ACC112 (cell line): Measurements from ENCODE around the gene PFDN5.
"Not testable (repeated sequence)": the region's sequence is repeated elsewhere in the genome, so short reads cannot be mapped to it uniquely, and the experiment has no call there.

Source experiments
- H2AFZ ChIP-seq: fragments of 200-600 bp; sonication (generic); one replicate; pipeline ENCODE4 v1.6.0; 2017; ENCODE audit warnings: antibody characterized with exemption, low read length; ENCODE audit not compliant: unreplicated experiment
- H3K27ac ChIP-seq: fragments of 200-600 bp; sonication (generic); 2 replicates; pipeline ENCODE4 v1.5.1; 2014; ENCODE audit warnings: low read depth, mild to moderate bottlenecking, antibody characterized with exemption, low read length, moderate library complexity
- H3K27me3 ChIP-seq: fragments of 200-600 bp; sonication (generic); 2 replicates; pipeline ENCODE4 v1.6.1; 2014; ENCODE audit warnings: mild to moderate bottlenecking, antibody characterized with exemption, low read length, moderate library complexity, mixed read lengths; ENCODE audit not compliant: insufficient read depth
- H3K36me3 ChIP-seq: fragments of 200-600 bp; sonication (generic); 2 replicates; pipeline ENCODE4 v1.6.1; 2016; ENCODE audit warnings: mild to moderate bottlenecking, antibody characterized with exemption, low read length, moderate library complexity, mixed read lengths; ENCODE audit not compliant: insufficient read depth
- H3K4me1 ChIP-seq: fragments of 200-600 bp; sonication (generic); one replicate; pipeline ENCODE4 v1.6.1; 2016; ENCODE audit warnings: low read length, mixed read lengths; ENCODE audit not compliant: insufficient read depth, unreplicated experiment, control insufficient read depth
- H3K4me3 ChIP-seq: fragments of 200-600 bp; sonication (generic); 2 replicates; pipeline ENCODE4 v1.5.1; 2014; ENCODE audit warnings: mild to moderate bottlenecking, low read depth, low read length
- H3K79me2 ChIP-seq: fragments of 200-600 bp; sonication (generic); one replicate; pipeline ENCODE4 v1.6.0; 2016; ENCODE audit warnings: low read length; ENCODE audit not compliant: control insufficient read depth, unreplicated experiment, insufficient read depth

The PFDN5 gene

GRCh38 chr12:53287741-53288216, 7.6 kb upstream of the PFDN5 start:
- Histone ChIP-seq H3K36me3 (peaks cover 4% of the 10 kb centered on the region), H3K27me3 (no peaks in the 10 kb centered on the region), H3K4me1 (peaks cover 31% of the 10 kb centered on the region), H2AFZ (no peak overlapping the region), H3K79me2 (no peaks in the 10 kb centered on the region), H3K27ac (no peak overlapping the region), H3K4me3 (no peak overlapping the region)

GRCh38 chr12:53288322-53288721, 7.0 kb upstream of the PFDN5 start:
- Histone ChIP-seq H2AFZ (no peak overlapping the region), H3K4me1 (peaks cover 31% of the 10 kb centered on the region), H3K27me3 (no peaks in the 10 kb centered on the region)

GRCh38 chr12:53289891-53290290, 5.5 kb upstream of the PFDN5 start:
- H3K4me3 ChIP-seq, result peak overlapping the region; percentile 9; the same call in 1 of the 2 replicates
- no peaks in the 10 kb centered on the region for H3K79me2 ChIP-seq
- H2AFZ ChIP-seq, result no peak overlapping the region
- H3K36me3 ChIP-seq, result peaks cover 4% of the 10 kb centered on the region
- peaks cover 34% of the 10 kb centered on the region for H3K4me1 ChIP-seq
- no peaks in the 10 kb centered on the region for H3K27me3 ChIP-seq
- H3K27ac ChIP-seq, result peak overlapping the region; percentile 89

More at GRCh38 chr12:53288322-53288721, 7.0 kb upstream of the PFDN5 start:
- no peak overlapping the region for H3K27ac ChIP-seq
- no peak overlapping the region for H3K4me3 ChIP-seq
- H3K36me3 ChIP-seq, result peaks cover 4% of the 10 kb centered on the region
- no peaks in the 10 kb centered on the region for H3K79me2 ChIP-seq

- Histone ChIP-seq H3K4me1 (peaks cover 37% of the 10 kb centered on the region), H3K4me3 (no peak overlapping the region), H3K27ac (peak overlapping the region; percentile 89), H3K27me3 (no peaks in the 10 kb centered on the region), H2AFZ (no peak overlapping the region), H3K79me2 (peaks cover 3% of the 10 kb centered on the region), H3K36me3 (no peaks in the 10 kb centered on the region; the same call in 1 of the 2 replicates)
Observed at GRCh38 chr12:53290661-53291060, 4.7 kb upstream of the PFDN5 start.

- H3K4me3 ChIP-seq, result no peak overlapping the region
- H2AFZ ChIP-seq, result no peak overlapping the region
Observed at GRCh38 chr12:53292426-53292825, 2.9 kb upstream of the PFDN5 start.

GRCh38 chr12:53295891-53296219, 513 bp downstream of the PFDN5 start:
- Histone ChIP-seq H2AFZ (peak overlapping the region; percentile 2), H3K79me2 (peaks cover 29% of the 10 kb centered on the region), H3K4me1 (peaks cover 46% of the 10 kb centered on the region), H3K4me3 (peak overlapping the region; percentile 95), H3K27ac (peak overlapping the region; percentile 100), H3K27me3 (no peaks in the 10 kb centered on the region), H3K36me3 (no peaks in the 10 kb centered on the region; the same call in 1 of the 2 replicates)

More at GRCh38 chr12:53292426-53292825, 2.9 kb upstream of the PFDN5 start:
- peaks cover 20% of the 10 kb centered on the region for H3K79me2 ChIP-seq
- no peaks in the 10 kb centered on the region; the same call in 1 of the 2 replicates for H3K36me3 ChIP-seq
- peaks cover 50% of the 10 kb centered on the region for H3K4me1 ChIP-seq
- no peaks in the 10 kb centered on the region for H3K27me3 ChIP-seq
- H3K27ac ChIP-seq, result no peak overlapping the region

- Histone ChIP-seq H3K79me2 (peaks cover 42% of the 10 kb centered on the region), H3K27ac (peak overlapping the region; percentile 100), H3K4me3 (peak overlapping the region; percentile 95), H3K4me1 (peaks cover 50% of the 10 kb centered on the region)
- H3K36me3 ChIP-seq, H2AFZ ChIP-seq, H3K27me3 ChIP-seq: not testable (repeated sequence)
Observed at GRCh38 chr12:53297106-53297505, 1.8 kb downstream of the PFDN5 start.

- H2AFZ ChIP-seq, result no peak overlapping the region
- H3K79me2 ChIP-seq, result peaks cover 52% of the 10 kb centered on the region
- peaks cover 59% of the 10 kb centered on the region for H3K4me1 ChIP-seq
- H3K27ac ChIP-seq, result peak overlapping the region; percentile 100
- peaks cover 6% of the 10 kb centered on the region for H3K36me3 ChIP-seq
- H3K27me3 ChIP-seq, result no peaks in the 10 kb centered on the region
- peak overlapping the region; percentile 91 for H3K4me3 ChIP-seq
Observed at GRCh38 chr12:53298164-53298563, 2.8 kb downstream of the PFDN5 start.

GRCh38 chr12:53299101-53299453, 3.7 kb downstream of the PFDN5 start:
- Histone ChIP-seq H3K27me3 (no peaks in the 10 kb centered on the region), H3K4me3 (peak overlapping the region; percentile 91), H3K27ac (peak overlapping the region; percentile 100), H3K36me3 (peaks cover 6% of the 10 kb centered on the region), H2AFZ (no peak overlapping the region), H3K79me2 (peaks cover 58% of the 10 kb centered on the region), H3K4me1 (peaks cover 59% of the 10 kb centered on the region)

- peaks cover 59% of the 10 kb centered on the region for H3K4me1 ChIP-seq
- peaks cover 6% of the 10 kb centered on the region for H3K36me3 ChIP-seq
- H3K4me3 ChIP-seq, result peak within 1 kb of the TSS; percentile 91
- H2AFZ ChIP-seq, result no peak within 1 kb of the TSS
- H3K27me3 ChIP-seq, result no peaks in the 10 kb centered on the region
- peak within 1 kb of the TSS; percentile 100 for H3K27ac ChIP-seq
- H3K79me2 ChIP-seq, result peaks cover 58% of the 10 kb centered on the region
Observed at GRCh38 chr12:53299454-53300180, 4.3 kb downstream of the PFDN5 start, which contains the start of gene MYG1. Gene MYG1 (plus strand): TSS chr12:53299695. CDS start chr12:53299738, 43 bp downstream.

GRCh38 chr12:53300187-53300586, 4.8 kb downstream of the PFDN5 start:
- no peaks in the 10 kb centered on the region for H3K27me3 ChIP-seq
- peak overlapping the region; percentile 100 for H3K27ac ChIP-seq
- peak overlapping the region; percentile 91 for H3K4me3 ChIP-seq
- peaks cover 53% of the 10 kb centered on the region for H3K4me1 ChIP-seq
- H3K79me2 ChIP-seq, result peaks cover 59% of the 10 kb centered on the region
- peaks cover 6% of the 10 kb centered on the region for H3K36me3 ChIP-seq
- H2AFZ ChIP-seq, result no peak overlapping the region
